DOHH2 (cell line): ENCODE measurements around the gene CAPN14.

Experiments
- H3F3A ChIP-seq: fragments of 200-600 bp; sonication (generic), shearing (Covaris generic); 2 replicates; pipeline ENCODE4 v1.6.0; 2016; ENCODE audit warnings: antibody characterized with exemption, mild to moderate bottlenecking; ENCODE audit not compliant: control insufficient read depth, insufficient read depth
- H3K27ac ChIP-seq: fragments of 200-600 bp; sonication (generic); 2 replicates; pipeline ENCODE4 v1.5.1; 2014; ENCODE audit warnings: low read depth, mild to moderate bottlenecking, low read length, moderate library complexity
- H3K27me3 ChIP-seq: fragments of 200-600 bp; sonication (generic); 2 replicates; pipeline ENCODE4 v1.6.1; 2014; ENCODE audit warnings: mild to moderate bottlenecking, low read length, mixed read lengths; ENCODE audit not compliant: control insufficient read depth
- H3K36me3 ChIP-seq: fragments of 200-600 bp; sonication (generic); 2 replicates; pipeline ENCODE4 v1.6.1; 2014; ENCODE audit warnings: mild to moderate bottlenecking, low read length, moderate library complexity, mixed read lengths; ENCODE audit not compliant: control insufficient read depth
- H3K4me1 ChIP-seq: fragments of 200-600 bp; sonication (generic); 2 replicates; pipeline ENCODE4 v1.6.1; 2014; ENCODE audit warnings: mild to moderate bottlenecking, low read length, mixed read lengths; ENCODE audit not compliant: control insufficient read depth
- H3K4me2 ChIP-seq: fragments of 200-600 bp; sonication (generic); 2 replicates; pipeline ENCODE4 v1.6.0; 2014; ENCODE audit warnings: mild to moderate bottlenecking, low read length, moderate library complexity
- H3K4me3 ChIP-seq: fragments of 200-600 bp; sonication (generic); 2 replicates; pipeline ENCODE4 v1.5.1; 2014; ENCODE audit warnings: mild to moderate bottlenecking, low read length, mixed read lengths
- H3K79me2 ChIP-seq: fragments of 200-600 bp; sonication (generic); 2 replicates; pipeline ENCODE4 v1.6.1; 2014; ENCODE audit warnings: mild to moderate bottlenecking, low read length, mixed read lengths; ENCODE audit not compliant: control insufficient read depth
- H3K9me2 ChIP-seq: fragments of 200-600 bp; sonication (generic); replicated peaks from 2 replicates; pipeline ENCODE4 v1.6.1; 2014; ENCODE audit warnings: mild to moderate bottlenecking, low read length, mixed read lengths; ENCODE audit not compliant: control insufficient read depth
- H3K9me3 ChIP-seq: fragments of 200-600 bp; sonication (generic); 2 replicates; pipeline ENCODE4 v1.6.1; 2014; ENCODE audit warnings: antibody characterized with exemption, low read length, mixed read lengths; ENCODE audit not compliant: control insufficient read depth, insufficient read depth
- H4K20me1 ChIP-seq: fragments of 200-600 bp; sonication (generic); 2 replicates; pipeline ENCODE4 v1.6.0; 2014; ENCODE audit warnings: low read depth, mild to moderate bottlenecking, antibody characterized with exemption, low read length, moderate library complexity; ENCODE audit not compliant: control insufficient read depth, insufficient read depth
- EZH2phosphoT487 ChIP-seq: fragments of 200-600 bp; sonication (generic); IDR thresholded peaks from 2 replicates; pipeline ENCODE4 v1.6.1; 2017; ENCODE audit warnings: borderline replicate concordance, mild to moderate bottlenecking, antibody characterized with exemption, low read length, moderate library complexity, mixed read lengths
- TF ChIP-seq, protein P1 (sequence below): fragments of 200-600 bp; sonication (generic); IDR thresholded peaks from one replicate; pipeline ENCODE4 v1.5.1; 2014; ENCODE audit warnings: antibody characterized with exemption, mild to moderate bottlenecking, low read depth, low read length; ENCODE audit not compliant: poor library complexity, severe bottlenecking

CAPN14 gene

DNA sequence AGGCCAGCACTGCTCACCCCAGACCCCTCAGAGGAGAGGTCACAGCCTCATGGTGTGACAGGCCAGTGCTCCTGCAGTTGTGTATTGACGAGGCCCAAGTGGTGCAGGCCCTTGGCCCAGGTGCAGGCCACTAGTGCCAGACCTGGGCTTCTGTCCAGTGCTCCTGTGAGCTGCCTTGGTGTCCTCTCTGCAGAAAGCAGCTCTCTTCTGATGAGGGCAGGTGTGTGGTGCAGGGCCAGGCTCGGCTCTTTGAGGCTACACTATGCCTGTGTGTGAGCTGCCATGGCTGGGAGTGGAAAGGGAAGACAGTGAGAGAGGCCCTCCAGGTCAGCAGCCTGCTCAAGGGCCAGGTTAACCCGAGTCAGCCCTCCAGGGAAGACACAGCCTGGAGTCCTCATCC is 33.7 kb upstream of the CAPN14 start:
- H4K20me1 ChIP-seq, result no peaks in the 10 kb centered on the region
- no peaks in the 10 kb centered on the region for H3K9me2 ChIP-seq
- no peak overlapping the region for H3K4me3 ChIP-seq
- no peaks in the 10 kb centered on the region for H3K9me3 ChIP-seq
- TF ChIP-seq EZH2phosphoT487, result no peak
- TF ChIP-seq, protein P1, sequence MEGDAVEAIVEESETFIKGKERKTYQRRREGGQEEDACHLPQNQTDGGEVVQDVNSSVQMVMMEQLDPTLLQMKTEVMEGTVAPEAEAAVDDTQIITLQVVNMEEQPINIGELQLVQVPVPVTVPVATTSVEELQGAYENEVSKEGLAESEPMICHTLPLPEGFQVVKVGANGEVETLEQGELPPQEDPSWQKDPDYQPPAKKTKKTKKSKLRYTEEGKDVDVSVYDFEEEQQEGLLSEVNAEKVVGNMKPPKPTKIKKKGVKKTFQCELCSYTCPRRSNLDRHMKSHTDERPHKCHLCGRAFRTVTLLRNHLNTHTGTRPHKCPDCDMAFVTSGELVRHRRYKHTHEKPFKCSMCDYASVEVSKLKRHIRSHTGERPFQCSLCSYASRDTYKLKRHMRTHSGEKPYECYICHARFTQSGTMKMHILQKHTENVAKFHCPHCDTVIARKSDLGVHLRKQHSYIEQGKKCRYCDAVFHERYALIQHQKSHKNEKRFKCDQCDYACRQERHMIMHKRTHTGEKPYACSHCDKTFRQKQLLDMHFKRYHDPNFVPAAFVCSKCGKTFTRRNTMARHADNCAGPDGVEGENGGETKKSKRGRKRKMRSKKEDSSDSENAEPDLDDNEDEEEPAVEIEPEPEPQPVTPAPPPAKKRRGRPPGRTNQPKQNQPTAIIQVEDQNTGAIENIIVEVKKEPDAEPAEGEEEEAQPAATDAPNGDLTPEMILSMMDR, result no peak
- peaks cover 4% of the 10 kb centered on the region; the same call in 1 of the 2 replicates for H3K36me3 ChIP-seq
- H3F3A ChIP-seq, result no peaks in the 10 kb centered on the region
- no peaks in the 10 kb centered on the region for H3K79me2 ChIP-seq
- no peak overlapping the region for H3K4me2 ChIP-seq
- peaks cover 21% of the 10 kb centered on the region for H3K4me1 ChIP-seq
- H3K27ac ChIP-seq, result no peak overlapping the region
- 0 out of 2 replicates have a peak, but pooled peaks cover 3% of the 10 kb centered on the region for H3K27me3 ChIP-seq

DNA sequence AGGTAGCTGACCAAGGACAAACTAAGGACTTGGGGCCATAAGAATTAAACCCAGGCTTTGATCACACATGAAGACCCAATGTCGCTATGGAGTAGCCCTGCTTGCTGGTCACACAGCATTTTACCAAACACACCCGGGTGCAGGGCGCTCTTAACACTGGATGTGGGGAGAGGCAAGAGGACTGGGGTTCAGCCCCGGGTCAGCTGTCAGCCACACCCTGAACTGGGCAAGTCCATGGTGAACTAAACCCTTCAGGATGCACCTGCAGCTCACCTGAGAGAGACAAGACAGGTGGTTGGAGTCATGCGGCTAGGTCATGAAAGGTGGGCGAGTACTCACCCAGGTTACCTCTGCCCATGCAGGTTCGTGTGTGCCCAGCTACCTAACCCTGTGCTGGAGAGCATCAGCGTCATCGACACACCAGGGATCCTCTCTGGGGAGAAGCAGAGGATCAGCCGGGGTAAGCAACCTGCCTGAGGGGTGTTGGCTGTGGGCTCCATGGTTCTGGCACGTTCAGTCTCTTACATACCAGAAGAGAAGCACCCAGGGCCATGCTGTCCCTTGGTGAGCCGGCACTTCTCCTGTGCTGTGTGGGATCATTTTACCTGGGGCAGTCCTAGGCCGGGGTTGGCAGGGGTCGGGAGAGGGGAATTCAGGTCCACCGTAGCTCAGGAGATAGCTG is 31.8 kb upstream of the CAPN14 start:
- H3K4me3 ChIP-seq, result no peak overlapping the region
- no peaks in the 10 kb centered on the region for H3F3A ChIP-seq
- peaks cover 11% of the 10 kb centered on the region for H3K4me1 ChIP-seq
- no peaks in the 10 kb centered on the region for H3K9me2 ChIP-seq
- no peaks in the 10 kb centered on the region for H3K36me3 ChIP-seq
- no peaks in the 10 kb centered on the region for H4K20me1 ChIP-seq
- TF ChIP-seq EZH2phosphoT487, result no peak
- TF ChIP-seq, protein P1, result no peak
- no peaks in the 10 kb centered on the region for H3K79me2 ChIP-seq
- no peaks in the 10 kb centered on the region for H3K9me3 ChIP-seq
- no peaks in the 10 kb centered on the region for H3K27me3 ChIP-seq
- H3K4me2 ChIP-seq, result no peak overlapping the region
- H3K27ac ChIP-seq, result no peak overlapping the region

DNA sequence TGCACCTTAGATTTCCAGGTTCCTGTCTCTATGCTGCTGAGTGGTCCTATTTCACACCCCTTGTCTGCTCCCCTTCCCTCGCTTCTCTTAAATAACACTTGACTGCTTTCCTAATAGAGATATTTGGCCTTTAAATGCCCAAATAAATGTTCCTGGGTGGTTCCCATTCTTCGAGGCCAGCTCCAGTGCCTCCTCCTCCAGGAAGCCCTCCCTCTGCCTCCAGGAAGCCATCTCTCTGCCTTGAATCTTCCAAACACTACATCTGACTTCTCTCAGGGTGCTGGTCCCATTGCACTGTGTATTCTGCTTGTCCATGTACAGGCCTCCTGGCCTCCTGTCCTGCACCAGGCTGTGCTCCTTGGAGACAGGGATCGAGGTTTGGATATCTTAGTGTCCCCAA is 30.8 kb upstream of the CAPN14 start:
- peaks cover 11% of the 10 kb centered on the region for H3K4me1 ChIP-seq
- no peaks in the 10 kb centered on the region for H3K27me3 ChIP-seq
- no peak overlapping the region for H3K27ac ChIP-seq
- no peaks in the 10 kb centered on the region for H4K20me1 ChIP-seq
- H3K4me2 ChIP-seq, result no peak overlapping the region
- no peaks in the 10 kb centered on the region for H3K9me3 ChIP-seq
- no peak overlapping the region for H3K4me3 ChIP-seq
- no peaks in the 10 kb centered on the region for H3K9me2 ChIP-seq
- no peaks in the 10 kb centered on the region for H3K36me3 ChIP-seq
- TF ChIP-seq EZH2phosphoT487, result no peak
- TF ChIP-seq, protein P1, result no peak
- no peaks in the 10 kb centered on the region for H3F3A ChIP-seq
- no peaks in the 10 kb centered on the region for H3K79me2 ChIP-seq
